NB4 (cell line): ENCODE results near the gene NRCAM.

Experiments used
- CTCF ChIP-seq: IDR thresholded peaks from one replicate; pipeline ENCODE4 v1.5.1; 2012; ENCODE audit warnings: low read depth, low read length
- MAX ChIP-seq: IDR thresholded peaks from 2 replicates; pipeline ENCODE4 v1.6.1; 2011; ENCODE audit warnings: low read depth, low read length
- POLR2A ChIP-seq: IDR thresholded peaks from 2 replicates; pipeline ENCODE4 v1.6.1; 2011; ENCODE audit warnings: mild to moderate bottlenecking; ENCODE audit not compliant: insufficient read length; ENCODE audit errors: extremely low read depth

GRCh38 chr7:108332937-108333336 is 123.3 kb downstream of the NRCAM start:
- no peak for TF ChIP-seq CTCF
- no peak for TF ChIP-seq POLR2A
- no peak for TF ChIP-seq MAX
